Measurements from ENCODE around the gene CDHR3. TPM values are rescaled to one million over a fixed set of nuclear protein-coding genes. Genes with fewer than 3 reads are reported as not detected.

Gene CDHR3
- total and polyA plus RNA-seq, 9 of the 15 experiments (the other 6 are each of a cell fraction or from before 2014, with no cell fraction given): 0.03 to 0.66 (median 0.24) TPM; not detected in 1

DNA sequence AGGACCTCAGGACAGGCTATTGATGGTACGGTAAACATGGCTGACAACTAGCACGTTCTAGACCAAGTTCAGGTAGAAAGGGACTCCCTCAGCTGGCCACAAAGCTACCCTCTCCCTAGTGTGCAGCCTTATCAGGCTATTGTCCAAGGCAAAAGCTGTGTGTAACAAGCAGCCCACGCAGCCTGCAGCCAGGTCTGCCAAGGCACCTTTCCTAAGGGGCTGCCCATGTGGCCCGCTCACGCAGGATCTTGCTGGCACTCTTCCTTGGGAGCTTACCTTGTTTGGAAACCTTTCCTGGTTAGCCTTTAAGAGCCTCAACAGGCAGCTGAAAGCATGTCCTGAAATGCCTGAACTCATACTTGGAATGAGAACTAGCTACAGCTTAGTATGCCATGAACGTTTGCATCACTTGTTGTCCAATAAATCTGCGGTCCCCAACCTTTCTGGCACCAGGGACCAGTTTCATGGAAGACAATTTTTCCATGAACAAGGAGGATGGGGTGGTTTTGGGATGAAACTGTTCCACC is 97.4 kb downstream of the CDHR3 start:
- peaks cover 18 to 71% of the 10 kb centered on the region in 2 experiments; a peak in 4 of 5 replicates for H3K27me3 ChIP-seq (ENCODE audit: control insufficient read depth in 2 of 2, insufficient read depth in 2 of 2, low read length in 2 of 2)
- no peak for DNase-seq (ENCODE audit: extremely low read depth in 1 of 4, low spot score in 3 of 4)
- BruUV-seq (replicated peaks): no TSS peak
- no peaks in the 10 kb centered on the region for H3K9me3 ChIP-seq (replicated peaks; ENCODE audit: control insufficient read depth, insufficient read depth, low read depth, low read length)
- WGBS (ENCODE audit: insufficient coverage, low coverage, missing lambda C conversion rate): 11% methylated on average over 7 of the region's 7 CpGs
- H3K27ac ChIP-seq (ENCODE audit: extremely low read depth, low read depth, low read length): no peak overlapping the region
- FAIRE-seq: no peak
- H3K36me3 ChIP-seq (ENCODE audit: control insufficient read depth, insufficient read depth, low read length): no peaks in the 10 kb centered on the region
- H2AFZ ChIP-seq (ENCODE audit: low read depth, low read length): no peak overlapping the region
- no peak overlapping the region for H3K4me3 ChIP-seq
- ATAC-seq: no peak
- H4K20me1 ChIP-seq (replicated peaks; ENCODE audit: control insufficient read depth, insufficient read depth, low read length): peaks cover 7% of the 10 kb centered on the region; the same call in 1 of the 2 replicates
- intact Hi-C loops (cut with micrococcal nuclease): no loop called here
- peaks cover 7% of the 10 kb centered on the region for H3K9me1 ChIP-seq (ENCODE audit: control insufficient read depth, insufficient read depth, low read length)
- H3K4me1 ChIP-seq (replicated peaks in 1 of 2; ENCODE audit: control insufficient read depth in 2 of 2, insufficient read depth in 2 of 2, low read length in 2 of 2): peaks cover 6 to 16% of the 10 kb centered on the region in 2 experiments; a peak in 4 of 5 replicates
- no peak overlapping the region for H3K9ac ChIP-seq (ENCODE audit: insufficient read depth in 1 of 2, low read depth in 2 of 2, low read length in 2 of 2)
- POLR2A ChIA-PET: interaction anchor here (1.4 kb wide), 1 partner anchor 11 kb away, joined by 5 read pairs; no protein-coding TSS in a partner anchor
- TF ChIP-seq, protein P1, sequence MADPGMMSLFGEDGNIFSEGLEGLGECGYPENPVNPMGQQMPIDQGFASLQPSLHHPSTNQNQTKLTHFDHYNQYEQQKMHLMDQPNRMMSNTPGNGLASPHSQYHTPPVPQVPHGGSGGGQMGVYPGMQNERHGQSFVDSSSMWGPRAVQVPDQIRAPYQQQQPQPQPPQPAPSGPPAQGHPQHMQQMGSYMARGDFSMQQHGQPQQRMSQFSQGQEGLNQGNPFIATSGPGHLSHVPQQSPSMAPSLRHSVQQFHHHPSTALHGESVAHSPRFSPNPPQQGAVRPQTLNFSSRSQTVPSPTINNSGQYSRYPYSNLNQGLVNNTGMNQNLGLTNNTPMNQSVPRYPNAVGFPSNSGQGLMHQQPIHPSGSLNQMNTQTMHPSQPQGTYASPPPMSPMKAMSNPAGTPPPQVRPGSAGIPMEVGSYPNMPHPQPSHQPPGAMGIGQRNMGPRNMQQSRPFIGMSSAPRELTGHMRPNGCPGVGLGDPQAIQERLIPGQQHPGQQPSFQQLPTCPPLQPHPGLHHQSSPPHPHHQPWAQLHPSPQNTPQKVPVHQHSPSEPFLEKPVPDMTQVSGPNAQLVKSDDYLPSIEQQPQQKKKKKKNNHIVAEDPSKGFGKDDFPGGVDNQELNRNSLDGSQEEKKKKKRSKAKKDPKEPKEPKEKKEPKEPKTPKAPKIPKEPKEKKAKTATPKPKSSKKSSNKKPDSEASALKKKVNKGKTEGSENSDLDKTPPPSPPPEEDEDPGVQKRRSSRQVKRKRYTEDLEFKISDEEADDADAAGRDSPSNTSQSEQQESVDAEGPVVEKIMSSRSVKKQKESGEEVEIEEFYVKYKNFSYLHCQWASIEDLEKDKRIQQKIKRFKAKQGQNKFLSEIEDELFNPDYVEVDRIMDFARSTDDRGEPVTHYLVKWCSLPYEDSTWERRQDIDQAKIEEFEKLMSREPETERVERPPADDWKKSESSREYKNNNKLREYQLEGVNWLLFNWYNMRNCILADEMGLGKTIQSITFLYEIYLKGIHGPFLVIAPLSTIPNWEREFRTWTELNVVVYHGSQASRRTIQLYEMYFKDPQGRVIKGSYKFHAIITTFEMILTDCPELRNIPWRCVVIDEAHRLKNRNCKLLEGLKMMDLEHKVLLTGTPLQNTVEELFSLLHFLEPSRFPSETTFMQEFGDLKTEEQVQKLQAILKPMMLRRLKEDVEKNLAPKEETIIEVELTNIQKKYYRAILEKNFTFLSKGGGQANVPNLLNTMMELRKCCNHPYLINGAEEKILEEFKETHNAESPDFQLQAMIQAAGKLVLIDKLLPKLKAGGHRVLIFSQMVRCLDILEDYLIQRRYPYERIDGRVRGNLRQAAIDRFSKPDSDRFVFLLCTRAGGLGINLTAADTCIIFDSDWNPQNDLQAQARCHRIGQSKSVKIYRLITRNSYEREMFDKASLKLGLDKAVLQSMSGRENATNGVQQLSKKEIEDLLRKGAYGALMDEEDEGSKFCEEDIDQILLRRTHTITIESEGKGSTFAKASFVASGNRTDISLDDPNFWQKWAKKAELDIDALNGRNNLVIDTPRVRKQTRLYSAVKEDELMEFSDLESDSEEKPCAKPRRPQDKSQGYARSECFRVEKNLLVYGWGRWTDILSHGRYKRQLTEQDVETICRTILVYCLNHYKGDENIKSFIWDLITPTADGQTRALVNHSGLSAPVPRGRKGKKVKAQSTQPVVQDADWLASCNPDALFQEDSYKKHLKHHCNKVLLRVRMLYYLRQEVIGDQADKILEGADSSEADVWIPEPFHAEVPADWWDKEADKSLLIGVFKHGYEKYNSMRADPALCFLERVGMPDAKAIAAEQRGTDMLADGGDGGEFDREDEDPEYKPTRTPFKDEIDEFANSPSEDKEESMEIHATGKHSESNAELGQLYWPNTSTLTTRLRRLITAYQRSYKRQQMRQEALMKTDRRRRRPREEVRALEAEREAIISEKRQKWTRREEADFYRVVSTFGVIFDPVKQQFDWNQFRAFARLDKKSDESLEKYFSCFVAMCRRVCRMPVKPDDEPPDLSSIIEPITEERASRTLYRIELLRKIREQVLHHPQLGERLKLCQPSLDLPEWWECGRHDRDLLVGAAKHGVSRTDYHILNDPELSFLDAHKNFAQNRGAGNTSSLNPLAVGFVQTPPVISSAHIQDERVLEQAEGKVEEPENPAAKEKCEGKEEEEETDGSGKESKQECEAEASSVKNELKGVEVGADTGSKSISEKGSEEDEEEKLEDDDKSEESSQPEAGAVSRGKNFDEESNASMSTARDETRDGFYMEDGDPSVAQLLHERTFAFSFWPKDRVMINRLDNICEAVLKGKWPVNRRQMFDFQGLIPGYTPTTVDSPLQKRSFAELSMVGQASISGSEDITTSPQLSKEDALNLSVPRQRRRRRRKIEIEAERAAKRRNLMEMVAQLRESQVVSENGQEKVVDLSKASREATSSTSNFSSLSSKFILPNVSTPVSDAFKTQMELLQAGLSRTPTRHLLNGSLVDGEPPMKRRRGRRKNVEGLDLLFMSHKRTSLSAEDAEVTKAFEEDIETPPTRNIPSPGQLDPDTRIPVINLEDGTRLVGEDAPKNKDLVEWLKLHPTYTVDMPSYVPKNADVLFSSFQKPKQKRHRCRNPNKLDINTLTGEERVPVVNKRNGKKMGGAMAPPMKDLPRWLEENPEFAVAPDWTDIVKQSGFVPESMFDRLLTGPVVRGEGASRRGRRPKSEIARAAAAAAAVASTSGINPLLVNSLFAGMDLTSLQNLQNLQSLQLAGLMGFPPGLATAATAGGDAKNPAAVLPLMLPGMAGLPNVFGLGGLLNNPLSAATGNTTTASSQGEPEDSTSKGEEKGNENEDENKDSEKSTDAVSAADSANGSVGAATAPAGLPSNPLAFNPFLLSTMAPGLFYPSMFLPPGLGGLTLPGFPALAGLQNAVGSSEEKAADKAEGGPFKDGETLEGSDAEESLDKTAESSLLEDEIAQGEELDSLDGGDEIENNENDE (IDR thresholded peaks at IDR 0.05; ENCODE audit: low read depth, low read length): no peak
- TF ChIP-seq RNF2 (IDR thresholded peaks at IDR 0.05) (no peak), UBTF (IDR thresholded peaks at IDR 0.05; ENCODE audit: borderline replicate concordance in 1 of 2, low read depth in 2 of 2, low read length in 2 of 2) (no peak), NFYB (IDR thresholded peaks at IDR 0.05; ENCODE audit: extremely low read depth, insufficient read length) (no peak), MYNN (IDR thresholded peaks at IDR 0.05) (no peak), MYNN (CRISPR knock-in tag; IDR thresholded peaks at IDR 0.05) (no peak), MEF2A (IDR thresholded peaks at IDR 0.05; ENCODE audit: control insufficient read depth, low read depth, low read length) (no peak)
- H3K4me2 ChIP-seq (ENCODE audit: insufficient read depth, low read length): no peak overlapping the region
- in situ Hi-C loops (cut with MboI): no loop called here
- H3K79me2 ChIP-seq (ENCODE audit: control insufficient read depth, insufficient read depth, low read length): no peaks in the 10 kb centered on the region
- CTCF ChIA-PET (ENCODE audit: low intra/inter-chr PET ratio): no interaction called here

Measured in K562 (cell line).